Anterior cingulate cortex (tissue), 58 donors: ENCODE data around the gene SMPD4.
"Not testable (repeated sequence)": the region's sequence is repeated elsewhere in the genome, so short reads cannot be mapped to it uniquely, and the experiment has no call there.

Experiments used
- DNase-seq, 58 donors: peaks; one replicate each; lab custom pipeline; 2025; lab: John Stamatoyannopoulos, UW

SMPD4 gene, protein sequence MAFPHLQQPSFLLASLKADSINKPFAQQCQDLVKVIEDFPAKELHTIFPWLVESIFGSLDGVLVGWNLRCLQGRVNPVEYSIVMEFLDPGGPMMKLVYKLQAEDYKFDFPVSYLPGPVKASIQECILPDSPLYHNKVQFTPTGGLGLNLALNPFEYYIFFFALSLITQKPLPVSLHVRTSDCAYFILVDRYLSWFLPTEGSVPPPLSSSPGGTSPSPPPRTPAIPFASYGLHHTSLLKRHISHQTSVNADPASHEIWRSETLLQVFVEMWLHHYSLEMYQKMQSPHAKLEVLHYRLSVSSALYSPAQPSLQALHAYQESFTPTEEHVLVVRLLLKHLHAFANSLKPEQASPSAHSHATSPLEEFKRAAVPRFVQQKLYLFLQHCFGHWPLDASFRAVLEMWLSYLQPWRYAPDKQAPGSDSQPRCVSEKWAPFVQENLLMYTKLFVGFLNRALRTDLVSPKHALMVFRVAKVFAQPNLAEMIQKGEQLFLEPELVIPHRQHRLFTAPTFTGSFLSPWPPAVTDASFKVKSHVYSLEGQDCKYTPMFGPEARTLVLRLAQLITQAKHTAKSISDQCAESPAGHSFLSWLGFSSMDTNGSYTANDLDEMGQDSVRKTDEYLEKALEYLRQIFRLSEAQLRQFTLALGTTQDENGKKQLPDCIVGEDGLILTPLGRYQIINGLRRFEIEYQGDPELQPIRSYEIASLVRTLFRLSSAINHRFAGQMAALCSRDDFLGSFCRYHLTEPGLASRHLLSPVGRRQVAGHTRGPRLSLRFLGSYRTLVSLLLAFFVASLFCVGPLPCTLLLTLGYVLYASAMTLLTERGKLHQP

DNA sequence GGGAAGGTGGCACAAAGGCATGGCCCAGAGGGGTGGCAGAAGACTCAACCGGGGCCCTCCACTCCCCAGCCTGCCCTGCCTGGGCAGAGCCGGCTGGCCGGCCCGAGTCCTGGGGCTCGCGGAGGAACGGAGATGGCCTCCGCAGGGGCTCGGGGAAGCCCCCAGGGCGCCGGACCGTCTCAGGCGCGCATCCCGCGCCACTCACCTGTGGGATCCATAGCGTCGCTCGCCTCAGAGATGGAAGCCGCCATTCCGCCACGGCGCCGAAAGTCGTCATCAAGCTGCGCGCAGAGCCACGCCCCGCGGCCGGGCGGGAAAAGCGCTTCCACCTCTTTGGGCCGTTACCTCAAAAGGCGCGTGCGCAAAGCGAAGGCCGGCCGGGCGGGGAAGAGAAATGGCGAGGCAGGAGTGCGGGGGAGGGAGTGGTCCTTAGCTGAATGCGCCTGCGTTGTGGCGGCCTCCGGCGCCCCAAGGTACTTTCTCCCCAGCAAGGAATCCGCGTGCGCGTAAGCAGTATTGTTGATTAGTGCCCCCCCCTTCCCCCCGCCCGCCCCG lies at the start of gene SMPD4:
SMPD4 (minus strand) TSS at position 278 of the 555 bp plus-strand sequence. CDS start 5,010 bp downstream, outside the sequence.
- DNase-seq: peak; percentile 52 to 99 (median 94)

DNA sequence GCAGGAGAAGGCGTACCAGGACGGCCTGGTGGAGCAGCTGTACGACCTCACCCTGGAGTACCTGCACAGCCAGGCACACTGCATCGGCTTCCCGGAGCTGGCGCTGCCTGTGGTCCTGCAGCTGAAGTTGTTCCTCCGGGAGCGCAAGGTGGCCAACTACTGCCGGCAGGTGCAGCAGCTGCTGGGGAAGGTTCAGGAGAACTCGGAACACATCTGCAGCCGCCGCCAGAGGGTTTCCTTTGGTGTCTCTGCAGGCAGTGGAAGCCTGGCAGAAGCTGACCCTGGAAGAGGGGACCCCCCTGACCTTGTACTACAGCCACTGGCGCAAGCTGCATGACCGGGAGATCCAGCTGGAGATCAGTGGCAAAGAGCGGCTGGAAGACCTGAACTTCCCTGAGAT lies 49.5 kb upstream of the SMPD4 start:
- not testable (repeated sequence) for DNase-seq

DNA sequence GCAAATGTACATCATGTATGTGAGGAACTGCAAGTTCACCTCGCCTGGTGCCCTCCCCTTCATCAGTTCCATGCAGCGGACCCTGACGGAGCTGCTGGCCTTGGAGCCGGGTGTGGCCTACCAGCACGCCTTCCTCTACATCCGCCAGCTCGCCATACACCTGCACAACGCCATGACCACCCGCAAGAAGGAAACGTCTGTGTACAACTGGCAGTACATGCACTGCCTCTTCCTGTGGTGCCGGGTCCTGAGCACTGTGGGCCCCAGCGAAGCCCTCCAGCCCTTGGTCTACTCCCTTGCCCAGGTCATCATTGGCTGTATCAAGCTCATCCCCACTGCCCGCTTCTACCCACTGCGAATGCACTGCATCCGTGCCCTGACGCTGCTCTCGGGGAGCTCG lies 49.0 kb upstream of the SMPD4 start:
- DNase-seq: not testable (repeated sequence)

DNA sequence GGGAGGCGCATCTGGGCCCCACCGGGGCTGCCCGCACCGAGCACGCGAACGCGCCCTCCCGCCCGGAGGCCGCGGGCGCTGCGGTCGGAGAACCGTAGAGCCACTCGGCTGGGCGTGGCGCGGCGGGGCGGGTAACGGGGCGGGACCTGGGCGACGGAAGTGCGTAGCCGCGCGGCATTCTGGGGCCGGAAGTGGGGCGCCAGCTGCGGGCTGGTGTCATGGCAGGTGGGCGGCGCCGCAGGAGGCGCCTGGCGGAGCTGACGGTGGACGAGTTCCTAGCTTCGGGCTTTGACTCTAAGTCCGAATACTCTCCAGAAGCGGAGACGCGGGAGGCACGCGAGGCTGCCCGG lies 47.7 kb upstream of the SMPD4 start:
- DNase-seq: peak in 3 of 58 donors; percentile 12 to 37 (median 33)

DNA sequence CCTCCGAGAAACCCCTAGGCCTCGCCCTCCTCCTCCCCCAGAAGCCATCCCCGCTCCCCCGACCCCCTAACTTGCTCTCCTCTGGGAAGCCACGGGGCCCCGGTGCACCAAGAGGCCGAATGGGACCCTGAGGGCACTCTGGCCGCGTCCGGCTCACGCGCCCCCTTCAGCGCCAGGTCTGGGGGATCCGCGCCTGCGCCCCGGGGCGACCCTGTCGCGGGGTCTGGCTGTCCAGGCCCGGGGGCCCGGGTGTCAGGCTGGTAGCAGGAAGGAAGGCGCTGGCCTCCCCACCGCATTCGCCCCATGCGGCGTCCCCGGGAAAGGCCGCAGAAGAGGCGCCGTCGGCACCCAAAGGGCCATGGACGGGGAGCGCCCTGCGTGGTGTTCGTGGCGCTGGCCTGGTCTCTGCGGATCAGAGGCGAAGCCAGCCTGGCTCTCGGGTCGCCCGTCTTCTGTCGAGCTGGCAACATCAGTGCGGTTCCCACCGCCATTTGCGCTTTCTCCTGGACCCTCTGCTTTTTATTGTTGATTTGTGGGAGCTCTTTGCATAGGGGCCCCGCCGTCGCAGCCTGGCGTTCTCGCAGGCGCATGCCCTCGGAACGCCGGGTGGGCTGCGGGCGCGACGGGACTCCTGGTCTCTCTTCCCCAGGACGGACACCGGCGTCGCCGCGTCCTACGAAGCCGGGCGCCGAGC lies 47.2 kb upstream of the SMPD4 start:
- not testable (repeated sequence) for DNase-seq

DNA sequence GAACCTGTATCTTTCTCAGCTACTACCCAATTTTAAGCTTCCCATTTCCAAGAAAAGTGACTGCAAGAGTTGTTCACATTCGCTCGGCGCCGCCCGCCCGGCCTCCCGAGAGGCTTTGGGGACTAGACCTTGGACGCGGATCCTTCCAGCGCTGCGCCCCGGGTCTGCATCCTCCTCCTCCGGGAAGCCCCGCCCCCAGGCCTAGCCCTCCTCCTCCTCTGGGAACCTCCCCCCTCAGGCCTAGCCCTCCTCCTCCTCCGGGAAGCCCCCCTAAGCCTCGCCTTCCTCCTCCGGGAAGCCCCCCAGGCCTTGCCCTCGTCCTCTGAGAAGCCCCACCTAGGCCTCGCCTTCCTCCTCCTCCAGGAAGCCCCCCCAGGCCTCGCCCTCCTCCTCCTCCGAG lies 46.6 kb upstream of the SMPD4 start:
- not testable (repeated sequence) for DNase-seq

DNA sequence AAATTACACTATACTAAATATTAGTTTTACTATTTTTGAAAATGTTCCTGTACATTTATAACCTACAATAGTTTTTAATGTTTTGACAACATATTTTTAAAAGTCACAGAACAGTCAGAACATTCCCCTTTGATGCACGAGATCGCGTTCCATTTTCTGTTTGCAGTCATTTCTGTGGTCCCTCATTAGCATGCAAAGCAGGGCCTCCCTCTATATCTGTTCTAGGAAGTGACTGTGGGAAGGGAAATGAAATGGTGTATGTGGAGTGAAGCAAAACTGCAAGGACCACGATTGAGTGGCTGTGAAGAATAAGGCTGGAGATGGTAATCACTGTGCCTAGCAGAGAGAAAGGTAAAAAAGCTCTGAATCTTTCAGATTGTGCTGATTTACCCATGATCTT lies 41.1 kb upstream of the SMPD4 start:
- DNase-seq: not testable (repeated sequence)

DNA sequence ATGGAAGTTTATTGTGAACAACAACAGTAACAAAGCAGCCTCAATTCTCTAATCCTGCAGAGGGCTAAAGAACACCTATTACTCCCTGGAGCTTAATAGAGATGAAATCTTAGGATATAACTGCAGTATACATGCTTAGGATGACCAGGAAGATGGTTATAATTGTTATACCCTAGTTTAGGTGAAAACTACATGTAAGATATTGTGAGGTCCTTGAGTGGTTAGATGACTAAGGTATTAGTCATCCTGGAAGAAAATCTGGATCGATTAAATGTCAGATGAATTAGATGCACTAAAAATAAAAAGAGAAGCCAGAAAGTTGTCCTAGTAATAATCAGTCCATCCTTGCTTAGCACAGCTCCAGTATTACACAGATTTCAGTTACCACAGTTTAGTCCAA lies 39.1 kb upstream of the SMPD4 start:
- not testable (repeated sequence) for DNase-seq

DNA sequence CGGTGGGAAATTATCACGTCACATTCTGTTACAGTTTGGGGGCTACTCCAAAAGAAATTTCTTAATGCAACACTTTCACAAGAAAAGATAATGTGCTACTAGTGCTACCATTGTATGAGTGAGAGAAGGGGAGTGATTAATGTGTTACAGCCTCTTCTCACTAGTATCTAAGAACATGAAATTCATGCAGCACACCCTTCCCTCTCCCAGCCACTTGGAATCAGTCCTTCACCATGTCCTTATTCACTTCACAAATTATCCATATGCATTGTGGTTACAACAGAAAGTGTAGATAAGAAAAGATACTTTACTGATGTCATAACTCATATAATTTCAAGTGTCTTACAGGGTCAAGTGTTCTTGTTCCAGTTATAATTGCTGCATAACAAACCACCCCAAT lies 37.7 kb upstream of the SMPD4 start:
- not testable (repeated sequence) for DNase-seq

DNA sequence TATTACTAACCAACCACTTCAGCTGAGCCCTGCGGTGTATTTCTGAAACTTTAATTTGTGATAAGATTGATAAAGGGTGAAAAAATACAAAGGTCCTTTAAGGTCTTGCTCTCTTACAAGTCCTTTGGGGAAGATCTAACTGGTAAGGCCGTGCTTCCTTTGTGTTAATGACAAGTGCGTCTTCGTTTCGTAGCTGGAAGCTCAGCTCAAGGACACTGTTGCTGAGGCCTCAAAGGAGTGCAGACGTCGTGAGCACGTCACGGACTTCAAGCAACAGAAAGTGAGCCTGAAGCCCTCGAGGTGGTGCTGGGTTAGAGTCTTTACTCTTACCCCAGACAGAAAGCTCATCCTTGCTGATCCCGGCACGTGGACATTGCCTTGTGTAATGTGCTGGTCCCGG lies 25.6 kb upstream of the SMPD4 start:
- DNase-seq: not testable (repeated sequence)

DNA sequence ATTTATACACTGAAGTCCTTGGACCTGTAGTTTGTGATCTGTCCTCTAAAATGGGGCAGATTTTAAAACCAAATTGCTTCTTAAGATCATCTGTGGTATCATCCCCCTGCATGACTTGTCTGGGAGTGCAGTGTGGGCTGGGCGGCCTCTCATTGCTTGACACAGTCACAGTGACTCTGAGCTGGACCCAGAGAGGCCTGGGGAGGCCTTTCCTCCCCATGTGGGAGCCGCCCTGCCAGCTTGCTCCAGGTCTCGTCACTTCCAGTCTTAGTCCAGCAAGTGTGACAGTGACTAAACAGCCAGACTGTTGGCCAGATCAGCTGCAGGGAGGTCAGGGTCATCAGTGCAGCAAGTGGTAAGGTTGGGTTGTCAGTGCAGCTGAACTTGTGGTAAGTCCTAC lies 21.7 kb upstream of the SMPD4 start:
- not testable (repeated sequence) for DNase-seq

DNA sequence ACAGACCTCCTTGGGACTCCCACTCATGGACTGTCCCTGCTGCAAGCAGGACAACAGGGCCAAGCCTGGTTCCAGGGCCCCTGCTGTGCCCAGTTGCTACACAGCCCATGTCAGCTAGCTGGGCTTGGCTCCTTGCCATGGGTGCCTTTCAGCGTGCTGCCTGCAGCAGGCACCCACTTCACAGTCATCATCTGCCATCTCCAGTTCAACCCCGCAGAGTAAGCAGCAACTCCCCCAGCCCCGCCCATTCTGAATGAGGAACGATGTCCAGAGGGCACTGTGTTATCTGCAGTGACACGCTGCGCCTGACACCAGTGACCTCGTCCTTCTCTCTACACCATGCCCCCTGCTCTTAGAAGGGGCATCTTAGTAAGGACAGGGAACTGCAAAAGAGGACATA lies 21.1 kb upstream of the SMPD4 start:
- DNase-seq: peak in 1 of 58 donors; percentile 10

DNA sequence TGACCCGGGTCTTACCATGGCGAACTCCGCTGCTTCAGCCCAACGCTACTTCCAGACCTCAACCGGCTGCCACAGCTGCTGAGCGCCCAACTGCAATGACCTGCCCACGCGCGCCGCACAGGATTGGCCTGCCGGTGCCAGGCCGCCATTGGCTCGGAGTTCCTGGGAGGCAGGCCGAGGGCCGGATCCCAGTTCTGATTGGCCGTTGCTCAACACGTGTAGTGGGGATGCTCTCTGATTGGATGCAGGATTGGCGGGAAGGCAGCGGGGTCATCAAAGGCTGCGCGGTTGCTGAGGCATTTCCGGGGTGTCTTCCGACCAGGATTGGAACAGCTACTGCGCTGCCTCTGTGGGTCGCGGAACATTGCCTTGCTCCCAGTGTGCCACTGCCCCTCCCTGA lies 16.9 kb upstream of the SMPD4 start, which contains the start of gene TUBA3E:
TUBA3E (minus strand) TSS at position 97 of the 400 bp plus-strand sequence; CDS start at position 18, 79 bp downstream.
- DNase-seq: no peak

DNA sequence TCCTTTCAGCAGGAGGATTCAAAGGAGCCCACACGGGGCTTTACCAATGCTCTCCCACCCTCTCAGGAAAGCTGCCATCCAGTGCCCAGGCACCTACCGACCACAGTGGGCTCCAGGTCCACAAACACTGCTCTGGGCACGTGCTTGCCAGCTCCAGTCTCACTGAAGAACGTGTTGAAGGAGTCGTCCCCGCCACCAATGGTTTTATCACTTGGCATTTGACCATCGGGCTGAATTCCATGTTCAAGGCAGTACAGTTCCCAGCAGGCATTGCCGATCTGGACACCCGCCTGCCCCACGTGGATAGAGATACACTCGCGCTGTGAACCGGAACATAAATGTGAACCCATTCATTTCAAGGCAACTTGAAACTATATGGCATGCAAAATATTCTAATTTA lies 14.7 kb upstream of the SMPD4 start:
- DNase-seq: not testable (repeated sequence)

DNA sequence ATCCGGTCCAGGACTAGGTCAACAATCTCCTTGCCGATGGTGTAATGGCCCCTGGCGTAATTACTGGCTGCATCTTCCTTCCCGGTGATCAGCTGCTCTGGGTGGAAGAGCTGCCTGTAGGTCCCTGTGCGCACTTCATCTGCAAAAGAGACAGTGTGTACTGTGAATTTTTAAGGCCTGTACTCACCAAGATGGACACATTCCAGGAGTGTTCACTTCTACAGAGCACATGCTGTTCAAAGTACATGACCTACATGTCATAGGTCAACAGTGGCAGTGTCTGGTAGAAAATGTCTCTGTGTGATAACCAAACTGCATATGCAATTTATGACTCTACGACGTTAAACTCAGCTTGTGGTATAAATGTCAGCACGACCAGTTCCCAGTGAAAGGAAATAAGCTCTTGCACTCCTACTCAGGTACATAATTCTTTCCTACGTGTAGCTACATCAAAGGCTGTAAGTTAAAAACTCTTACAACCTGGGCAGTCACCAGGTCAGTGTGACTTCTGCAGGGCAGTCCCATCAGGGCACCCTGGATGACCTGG lies 13.8 kb upstream of the SMPD4 start:
- DNase-seq: not testable (repeated sequence)

DNA sequence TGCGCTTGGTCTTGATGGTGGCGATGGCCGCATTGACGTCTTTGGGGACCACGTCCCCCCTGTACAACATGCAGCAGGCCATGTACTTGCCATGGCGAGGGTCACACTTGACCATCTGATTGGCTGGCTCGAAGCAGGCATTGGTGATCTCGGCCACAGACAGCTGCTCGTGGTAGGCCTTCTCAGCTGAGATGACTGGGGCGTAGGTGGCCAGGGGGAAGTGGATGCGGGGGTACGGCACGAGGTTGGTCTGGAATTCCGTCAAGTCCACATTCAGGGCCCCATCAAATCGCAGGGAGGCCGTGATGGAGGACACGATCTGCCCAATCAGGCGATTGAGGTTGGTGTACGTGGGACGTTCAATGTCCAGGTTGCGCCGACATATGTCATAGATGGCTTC lies 12.4 kb upstream of the SMPD4 start:
- DNase-seq: not testable (repeated sequence)

DNA sequence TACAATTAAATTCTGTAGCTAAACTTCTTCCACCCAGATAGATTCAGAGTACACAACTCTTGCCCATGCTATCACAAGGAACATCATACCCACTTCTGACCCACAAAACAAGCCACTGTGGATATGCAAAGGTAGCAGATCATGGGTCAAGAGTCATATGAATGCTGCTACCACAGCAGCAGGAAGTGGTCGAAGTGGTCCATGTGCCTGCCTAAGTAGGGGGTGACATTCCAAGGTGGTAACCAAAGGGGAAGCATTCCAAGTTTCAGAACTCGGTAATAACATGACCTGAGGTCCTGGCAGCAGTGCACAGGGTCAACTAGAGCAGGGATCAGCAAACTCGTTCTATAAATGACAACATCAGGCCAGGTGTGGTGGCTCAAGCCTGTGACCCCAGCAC lies 11.0 kb upstream of the SMPD4 start:
- not testable (repeated sequence) for DNase-seq

DNA sequence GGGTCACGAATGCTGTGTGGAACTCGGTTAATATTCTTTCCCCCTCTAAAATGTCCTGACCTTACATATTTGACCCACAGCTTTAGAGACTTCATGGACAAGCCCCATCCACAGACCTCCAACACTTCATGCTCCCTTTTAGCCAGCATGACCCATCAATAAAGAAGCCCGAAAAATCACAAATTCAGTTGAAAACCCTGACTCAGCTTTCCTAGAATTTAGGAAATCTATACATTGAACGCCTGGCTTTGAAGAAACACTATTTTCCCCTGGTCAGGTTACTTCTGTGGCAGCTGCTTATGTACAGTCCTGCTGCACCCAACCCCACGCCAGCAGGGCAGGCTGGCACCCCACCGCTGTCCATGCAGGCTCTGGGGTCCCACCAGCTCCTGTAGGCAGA lies 9.9 kb upstream of the SMPD4 start:
- DNase-seq: not testable (repeated sequence)

DNA sequence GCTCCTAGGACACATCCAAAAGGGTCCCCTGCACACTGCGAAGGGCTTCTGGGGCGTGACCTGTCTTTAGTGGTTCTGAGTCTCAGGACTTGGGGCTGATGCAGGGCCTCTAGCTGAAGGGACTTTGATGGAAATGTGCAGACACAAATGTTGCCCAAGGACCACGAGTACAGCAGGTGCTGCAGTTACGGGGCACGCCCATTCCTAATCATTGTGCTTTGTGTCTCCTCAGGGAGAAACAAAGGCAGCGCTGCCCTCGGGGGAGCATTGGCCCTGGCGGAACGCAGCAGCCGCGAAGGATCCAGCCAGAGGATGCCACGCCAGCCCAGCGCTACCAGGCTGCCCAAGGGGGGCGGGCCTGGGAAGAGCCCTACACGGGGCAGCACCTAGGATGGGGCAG lies 8.8 kb upstream of the SMPD4 start:
- no peak for DNase-seq

DNA sequence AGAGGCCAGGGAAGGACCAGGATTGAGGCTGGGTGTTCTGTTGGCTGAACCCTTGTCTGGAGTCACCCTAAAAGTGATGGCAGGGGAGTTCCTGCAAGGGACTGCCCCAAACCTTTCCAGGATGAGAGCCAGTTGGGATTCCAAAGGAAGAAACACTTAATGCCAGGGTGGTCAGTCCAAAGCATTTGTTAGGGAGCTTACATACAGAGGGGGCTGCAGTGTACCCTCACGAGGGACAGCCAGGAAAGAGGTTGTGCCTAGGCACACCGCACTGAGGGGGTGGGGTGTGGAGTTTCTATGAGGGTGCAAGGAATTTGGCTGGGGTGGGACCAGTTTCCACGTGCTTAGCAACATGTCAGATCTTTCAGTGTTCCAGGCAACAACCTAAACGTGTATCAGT lies 7.6 kb upstream of the SMPD4 start:
- DNase-seq: not testable (repeated sequence)
